LNCaP clone FGC (cell line): ENCODE data around the gene SNTB2.

Experiments used
- DNase-seq: peaks from one replicate; pipeline ENCODE4 v3.0.0-alpha.2; 2011; ENCODE audit warnings: low read depth
- H3K4me3 ChIP-seq: 2 replicates; pipeline ENCODE4 v1.5.1; 2011; ENCODE audit warnings: mild to moderate bottlenecking, low read depth, low read length, control low read depth
- TF ChIP-seq, protein P1 (sequence below): IDR thresholded peaks from 2 replicates; pipeline ENCODE4 v1.5.1; 2012; ENCODE audit warnings: mild to moderate bottlenecking; ENCODE audit not compliant: control insufficient read depth, insufficient read depth; ENCODE audit errors: extremely low read depth

SNTB2 gene

DNA sequence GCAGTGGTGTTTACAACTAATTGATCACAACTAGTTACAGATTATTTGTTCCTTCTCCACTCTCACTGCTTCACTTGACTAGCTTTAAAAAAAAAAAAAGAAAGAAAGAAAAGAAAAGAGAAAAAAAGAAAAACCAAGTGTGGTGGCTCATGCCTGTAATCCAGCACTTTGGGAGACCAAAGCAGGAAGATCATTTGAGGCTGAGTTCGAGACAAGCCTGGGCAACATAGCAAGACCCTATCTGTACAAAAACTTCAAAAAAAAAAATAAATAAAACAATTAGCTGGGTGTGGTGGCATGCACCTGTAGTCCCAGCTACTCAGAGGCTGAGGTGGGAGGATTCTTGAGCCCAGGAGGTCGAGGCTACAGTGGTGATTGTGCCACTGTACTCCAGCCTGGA, 4.2 kb downstream of the SNTB2 start:
- no peak overlapping the region for H3K4me3 ChIP-seq
- TF ChIP-seq, protein P1, sequence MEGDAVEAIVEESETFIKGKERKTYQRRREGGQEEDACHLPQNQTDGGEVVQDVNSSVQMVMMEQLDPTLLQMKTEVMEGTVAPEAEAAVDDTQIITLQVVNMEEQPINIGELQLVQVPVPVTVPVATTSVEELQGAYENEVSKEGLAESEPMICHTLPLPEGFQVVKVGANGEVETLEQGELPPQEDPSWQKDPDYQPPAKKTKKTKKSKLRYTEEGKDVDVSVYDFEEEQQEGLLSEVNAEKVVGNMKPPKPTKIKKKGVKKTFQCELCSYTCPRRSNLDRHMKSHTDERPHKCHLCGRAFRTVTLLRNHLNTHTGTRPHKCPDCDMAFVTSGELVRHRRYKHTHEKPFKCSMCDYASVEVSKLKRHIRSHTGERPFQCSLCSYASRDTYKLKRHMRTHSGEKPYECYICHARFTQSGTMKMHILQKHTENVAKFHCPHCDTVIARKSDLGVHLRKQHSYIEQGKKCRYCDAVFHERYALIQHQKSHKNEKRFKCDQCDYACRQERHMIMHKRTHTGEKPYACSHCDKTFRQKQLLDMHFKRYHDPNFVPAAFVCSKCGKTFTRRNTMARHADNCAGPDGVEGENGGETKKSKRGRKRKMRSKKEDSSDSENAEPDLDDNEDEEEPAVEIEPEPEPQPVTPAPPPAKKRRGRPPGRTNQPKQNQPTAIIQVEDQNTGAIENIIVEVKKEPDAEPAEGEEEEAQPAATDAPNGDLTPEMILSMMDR, result no peak
- no peak for DNase-seq

DNA sequence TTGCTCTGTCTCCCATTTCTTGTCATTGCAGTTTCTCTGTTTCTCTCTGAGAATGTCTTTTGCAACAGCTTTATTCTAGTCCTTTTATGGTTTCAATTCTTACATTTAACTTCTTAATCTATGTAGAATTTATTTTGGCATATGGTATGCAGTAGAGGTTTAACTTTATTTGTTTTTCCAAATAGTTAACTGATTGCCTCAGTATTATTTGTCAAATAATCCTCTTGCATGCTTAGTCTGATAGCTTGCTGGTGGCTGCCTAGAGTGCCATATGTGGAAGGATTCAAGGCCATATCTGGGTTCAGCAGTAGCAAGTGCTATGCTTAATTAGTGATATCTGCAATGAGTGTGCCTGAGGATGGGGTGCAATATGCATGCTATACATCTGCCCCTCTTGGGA, 6.9 kb downstream of the SNTB2 start:
- no peak overlapping the region for H3K4me3 ChIP-seq
- TF ChIP-seq, protein P1, result no peak
- no peak for DNase-seq

DNA sequence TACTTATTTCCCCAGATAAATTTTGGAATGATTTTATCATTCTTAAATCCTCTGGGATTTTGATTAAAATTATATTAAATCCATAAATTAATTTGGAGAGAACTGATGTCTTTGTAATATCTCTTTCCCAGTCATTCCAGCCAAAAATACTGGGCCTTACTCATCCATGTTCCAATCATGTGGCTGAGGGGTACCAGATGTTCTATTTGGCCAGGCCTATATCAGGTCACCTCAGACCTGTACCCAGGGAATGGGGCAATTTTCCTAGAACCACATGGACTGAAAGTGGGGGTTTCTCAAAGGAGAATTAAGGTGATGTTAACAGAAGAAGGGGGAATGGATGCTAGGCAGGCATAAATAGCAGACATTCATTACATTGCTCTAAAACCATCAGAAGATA, 7.5 kb downstream of the SNTB2 start:
- no peak for DNase-seq
- TF ChIP-seq, protein P1, result no peak
- no peak overlapping the region for H3K4me3 ChIP-seq

DNA sequence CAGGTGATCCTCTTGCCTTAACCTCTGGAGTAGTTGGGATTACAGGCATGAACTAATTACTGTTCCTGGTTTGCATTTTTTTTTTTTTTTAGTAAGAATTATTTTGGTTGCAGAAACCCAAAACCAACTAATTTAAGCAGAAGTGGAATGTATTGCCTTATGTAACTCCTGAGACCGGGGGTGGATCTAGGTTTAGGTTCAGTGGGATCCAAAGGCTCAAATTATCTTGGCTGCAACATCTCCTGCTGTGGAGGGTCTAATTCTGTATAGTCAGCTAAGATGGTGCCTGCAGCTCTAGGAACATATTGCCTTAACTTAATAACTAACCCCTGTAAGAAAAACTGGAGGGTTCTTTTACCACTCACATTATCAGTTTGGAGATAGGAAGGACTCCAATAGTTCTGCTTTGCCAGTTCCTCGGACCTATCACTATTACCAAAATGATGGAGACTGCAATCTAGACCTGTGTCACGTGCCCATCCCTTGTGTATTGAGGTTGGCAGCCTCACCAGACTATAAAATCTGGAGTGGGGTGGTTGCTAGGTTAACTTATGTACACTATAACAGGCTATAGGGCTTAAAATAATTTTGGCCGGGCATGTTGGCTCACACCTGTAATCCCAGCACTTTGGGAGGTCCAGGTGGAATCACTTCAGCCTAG, 8.5 kb downstream of the SNTB2 start:
- TF ChIP-seq, protein P1, result no peak
- no peak for DNase-seq
- H3K4me3 ChIP-seq, result no peak overlapping the region

DNA sequence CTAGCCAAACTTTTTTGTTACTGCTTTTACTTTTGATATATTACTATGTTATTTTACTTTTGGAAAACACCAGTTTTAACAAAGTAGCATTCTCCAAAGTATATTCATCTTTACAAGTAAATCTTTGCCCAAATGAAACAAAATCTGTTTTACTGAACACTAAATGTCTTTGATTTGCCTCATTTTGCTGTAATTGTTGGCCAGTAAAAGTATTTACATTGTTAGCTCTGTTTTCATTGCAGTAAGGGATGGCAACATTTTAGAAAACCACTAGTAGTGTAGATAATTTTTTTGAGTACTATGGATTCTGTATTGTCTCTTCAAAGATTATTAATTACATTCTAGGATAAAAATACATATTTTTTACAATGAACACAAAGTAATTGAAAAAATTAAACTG, 10.6 kb downstream of the SNTB2 start:
- no peak for DNase-seq
- H3K4me3 ChIP-seq, result no peak overlapping the region
- TF ChIP-seq, protein P1, result no peak

DNA sequence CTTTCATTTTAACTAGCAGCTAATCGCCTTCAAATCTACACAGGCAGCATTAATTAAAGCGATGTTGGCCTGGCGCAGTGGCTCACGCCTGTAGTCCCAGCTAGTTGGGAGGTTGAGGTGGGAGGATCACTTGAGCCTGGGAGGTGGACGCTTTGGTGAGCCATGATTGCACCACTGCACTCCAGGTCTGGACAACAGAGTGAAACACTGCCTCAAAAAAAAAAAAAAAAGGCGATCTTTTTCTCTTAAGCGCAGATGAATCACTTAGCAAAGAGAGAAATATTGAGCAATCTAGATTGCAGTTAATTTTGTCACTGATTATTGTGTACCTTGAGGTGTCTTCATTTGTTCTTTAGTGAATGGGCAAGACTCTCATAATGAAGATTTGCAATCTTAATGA, 12.4 kb downstream of the SNTB2 start:
- no peak for DNase-seq
- TF ChIP-seq, protein P1, result no peak
- no peak overlapping the region for H3K4me3 ChIP-seq

DNA sequence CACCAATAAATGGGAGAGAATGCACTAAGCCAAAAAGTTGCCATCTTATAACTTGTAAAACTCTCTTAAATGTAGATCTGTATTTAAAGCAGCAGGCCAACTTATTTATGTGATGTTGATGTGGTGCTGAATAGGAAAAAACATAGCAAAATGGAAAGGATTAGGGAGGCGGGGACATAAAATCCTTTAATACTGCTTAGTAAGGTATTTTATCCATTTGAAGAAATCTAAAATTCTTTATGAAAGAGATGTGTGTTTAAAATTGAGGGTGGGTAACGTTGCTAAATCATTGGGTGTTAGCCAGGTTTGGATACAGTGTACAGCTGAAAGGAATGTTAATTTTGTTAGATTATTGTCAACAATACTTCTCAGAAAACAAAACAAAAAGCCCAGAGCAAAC, 14.3 kb downstream of the SNTB2 start:
- TF ChIP-seq, protein P1, result no peak
- no peak for DNase-seq

More for the DNA sequence above, 14.3 kb downstream of the SNTB2 start:
- H3K4me3 ChIP-seq, result no peak overlapping the region
